HG03520 (cell line): ENCODE data around the gene UBE2G2.

Experiments used
- ATAC-seq: cut with Tn5 transposase; IDR thresholded peaks from one replicate; pipeline ENCODE4 v1.9.1; 2021; ENCODE audit warnings: mild to moderate bottlenecking, moderate library complexity; ENCODE audit not compliant: unreplicated experiment

Gene UBE2G2

DNA sequence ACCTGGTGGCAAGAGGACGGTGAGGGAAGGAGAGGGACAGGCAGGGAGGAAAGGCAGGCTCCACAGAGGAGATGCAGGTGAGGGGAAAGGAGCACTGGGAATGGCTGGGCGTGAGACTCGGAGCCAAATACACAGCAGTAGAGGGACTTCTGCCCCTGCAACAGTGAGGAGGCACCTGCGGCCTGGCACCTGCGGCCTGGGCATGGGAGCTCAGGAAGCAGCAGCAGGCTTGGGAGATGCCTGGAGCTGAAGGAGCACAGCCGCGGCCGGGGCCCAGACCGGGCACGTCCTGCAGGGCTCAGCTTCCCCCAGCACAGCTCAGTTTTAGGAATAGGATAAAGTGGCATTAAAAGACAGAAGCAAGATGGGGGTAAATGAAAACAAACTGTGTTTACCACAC, 69.4 kb downstream of the UBE2G2 start:
- no peak for ATAC-seq

- no peak for ATAC-seq
Observed at GRCh38 chr21:44730951-44731579, 70.6 kb downstream of the UBE2G2 start.

- no peak for ATAC-seq
Observed at GRCh38 chr21:44730028-44730395, 71.6 kb downstream of the UBE2G2 start.

- no peak for ATAC-seq
Observed at GRCh38 chr21:44729336-44730027, 72.1 kb downstream of the UBE2G2 start.

GRCh38 chr21:44728716-44729115, 72.9 kb downstream of the UBE2G2 start:
- ATAC-seq, result no peak

DNA sequence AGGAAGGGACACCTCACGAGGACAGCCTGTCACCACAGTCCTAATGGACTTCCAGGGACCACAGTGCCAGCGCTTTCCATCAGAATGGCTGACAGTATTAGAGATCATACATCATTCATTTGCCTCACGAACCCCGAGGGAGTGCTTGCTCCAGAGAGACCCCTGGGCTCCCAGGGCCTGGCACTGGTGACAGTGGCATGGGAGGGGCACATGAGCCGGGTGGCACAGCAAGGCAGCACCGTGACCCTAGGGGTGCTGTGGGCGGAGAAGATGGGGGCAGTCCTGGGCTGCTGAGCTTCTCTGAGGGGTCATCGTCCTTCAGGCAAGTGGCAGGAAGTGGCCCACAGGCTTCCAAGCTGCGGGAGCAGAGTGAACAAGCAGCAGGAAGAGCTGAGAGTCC, 73.9 kb downstream of the UBE2G2 start:
- ATAC-seq, result no peak

GRCh38 chr21:44727321-44727720, 74.3 kb downstream of the UBE2G2 start:
- ATAC-seq, result no peak

GRCh38 chr21:44726826-44727225, 74.8 kb downstream of the UBE2G2 start:
- no peak for ATAC-seq

- no peak for ATAC-seq
Observed at GRCh38 chr21:44724926-44725325, 76.7 kb downstream of the UBE2G2 start.

DNA sequence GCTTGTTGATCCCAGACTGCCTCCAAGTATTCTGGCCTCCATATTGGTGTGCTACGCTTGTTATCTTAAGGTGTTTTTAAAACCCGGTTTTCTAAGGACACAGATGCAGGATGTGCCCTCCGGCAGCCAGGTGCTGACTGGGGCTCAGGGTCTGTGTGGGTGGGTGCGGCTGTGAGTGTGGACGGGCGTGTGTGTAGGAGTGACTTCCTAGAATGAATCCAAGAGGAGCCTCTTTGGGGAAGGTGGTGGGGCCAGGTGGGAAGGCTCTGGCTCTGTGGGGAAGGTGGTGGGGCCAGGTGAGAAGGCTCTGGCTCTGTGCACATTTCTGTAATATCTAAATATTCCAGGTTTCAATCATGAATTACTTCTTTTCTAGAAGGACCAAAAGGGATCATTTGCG, 77.4 kb downstream of the UBE2G2 start:
- ATAC-seq, result no peak

- no peak for ATAC-seq
Observed at GRCh38 chr21:44723177-44724131, 78.2 kb downstream of the UBE2G2 start.

DNA sequence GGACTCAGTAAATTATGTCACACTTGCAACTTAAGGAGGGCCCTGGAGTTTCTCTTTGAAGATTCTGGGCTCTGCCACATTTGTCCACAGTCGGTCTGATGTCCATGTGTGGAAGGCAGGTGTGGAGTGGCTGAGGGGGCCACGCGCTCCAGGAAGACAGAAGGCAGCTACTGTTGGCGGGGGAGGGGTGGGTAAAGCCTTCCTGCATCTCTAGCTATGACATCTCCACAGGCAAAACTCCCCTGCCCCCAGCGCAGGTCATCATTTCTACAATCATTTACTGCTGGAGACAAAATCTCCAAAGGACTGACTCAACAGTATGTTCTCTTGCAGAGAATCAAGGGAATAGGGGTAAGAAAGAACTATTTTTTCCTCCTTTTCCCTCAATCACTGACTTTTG, 78.9 kb downstream of the UBE2G2 start:
- ATAC-seq, result no peak

GRCh38 chr21:44720170-44720569, 81.5 kb downstream of the UBE2G2 start:
- ATAC-seq, result no peak
